GM12878 (cell line): ENCODE results near the gene MAST2. TPM values are rescaled to one million over a fixed set of nuclear protein-coding genes. Genes with fewer than 3 reads are reported as not detected.

Experiments
- ATAC-seq: fragments of 200-7000 bp; cut with Tn5 transposase; 3 replicates; pipeline ENCODE4 v1.9.1; 2020; ENCODE audit warnings: mild to moderate bottlenecking, moderate library complexity
- BruUV-seq: library from RNA; stranded (reverse); fragments of 400-500 nt; replicated peaks from 2 replicates; lab custom pipeline; 2021; lab: Mats Ljungman, UMichigan
- CTCF ChIA-PET: fragments of 300-600 bp; sonication (Branson Sonifier 250); formaldehyde crosslinking; extraction: SDS; loops from one replicate; lab custom pipeline; 2021; ENCODE audit warnings: inconsistent platforms; lab: Yijun Ruan, JAX
- POLR2A ChIA-PET: fragments of 350-600 bp; formaldehyde crosslinking; extraction: SDS; loops from one replicate; lab custom pipeline; 2021; ENCODE audit warnings: inconsistent platforms; lab: Charles Lee
- RAD21 ChIA-PET: fragments of 300-600 bp; sonication (Branson Sonifier 250); formaldehyde crosslinking; loops from one replicate; lab custom pipeline; 2023; ENCODE audit warnings: antibody characterized with exemption; ENCODE audit not compliant: unreplicated experiment; lab: Charles Lee
- SMC1A ChIA-PET: fragments of 300-600 bp; sonication (Branson Sonifier 250); formaldehyde crosslinking; loops from one replicate; lab custom pipeline; 2023; ENCODE audit not compliant: unreplicated experiment, uncharacterized antibody; lab: Charles Lee
- DNase-seq: peaks from one replicate; pipeline ENCODE4 v3.0.0-alpha.2; 2011; ENCODE audit warnings: low read depth, low spot score
- FAIRE-seq: peaks from 3 replicates; lab custom pipeline; 2011; peaks lifted over from hg19 to GRCh38; lab: Jason Lieb, UNC
- H2AFZ ChIP-seq: 2 replicates; pipeline ENCODE4 v1.6.0; 2011; ENCODE audit warnings: low read depth, low read length, control low read depth; ENCODE audit not compliant: control insufficient read depth
- H3K27ac ChIP-seq: 2 replicates; pipeline ENCODE4 v1.5.1; 2011; ENCODE audit warnings: control low read depth; ENCODE audit not compliant: control insufficient read depth, insufficient read depth
- H3K27me3 ChIP-seq, 2 experiments: replicated peaks in 1 of 2; 2 replicates each; pipeline versions ENCODE4 v1.6.0 to v1.6.1; 2011; ENCODE audit warnings: low read length in 1 of 2; ENCODE audit not compliant: control insufficient read depth in 2 of 2, insufficient read depth in 2 of 2
- H3K36me3 ChIP-seq, 2 experiments: 2 replicates each; pipeline ENCODE4 v1.5.1; 2011; ENCODE audit warnings: low read length in 1 of 2; ENCODE audit not compliant: control insufficient read depth in 2 of 2, insufficient read depth in 2 of 2
- H3K4me1 ChIP-seq: 2 replicates; pipeline ENCODE4 v1.6.1; 2011; ENCODE audit warnings: mild to moderate bottlenecking, low read length, moderate library complexity, mixed read lengths; ENCODE audit not compliant: control insufficient read depth, insufficient read depth
- H3K4me2 ChIP-seq: 2 replicates; pipeline ENCODE4 v1.6.0; 2011; ENCODE audit warnings: control low read depth; ENCODE audit not compliant: control insufficient read depth, insufficient read depth
- H3K4me3 ChIP-seq: fragments of 200-600 bp; sonication (generic); 2 replicates; pipeline ENCODE4 v1.5.1; 2016
- H3K79me2 ChIP-seq: 2 replicates; pipeline ENCODE4 v1.6.0; 2011; ENCODE audit warnings: low read length; ENCODE audit not compliant: control insufficient read depth, insufficient read depth
- H3K9ac ChIP-seq: 2 replicates; pipeline ENCODE4 v1.8.0; 2011; ENCODE audit warnings: low read length, control low read depth, mixed read lengths; ENCODE audit not compliant: control insufficient read depth, insufficient read depth
- H3K9me3 ChIP-seq: replicated peaks from 3 replicates; pipeline ENCODE4 v1.5.1; 2011; ENCODE audit warnings: mild to moderate bottlenecking, low read length; ENCODE audit not compliant: control insufficient read depth, insufficient read depth
- H4K20me1 ChIP-seq: 2 replicates; pipeline ENCODE4 v1.6.0; 2011; ENCODE audit not compliant: control insufficient read depth, insufficient read depth
- IKZF2 ChIP-seq, 2 experiments: fragments of 450-650 bp; IDR thresholded peaks; 2 replicates each; pipeline ENCODE4 v1.6.1; 2017; ENCODE audit warnings: mild to moderate bottlenecking in 2 of 2, moderate library complexity in 2 of 2
- POU2F2 ChIP-seq: IDR thresholded peaks from 3 replicates; pipeline ENCODE4 v1.6.1; 2011; ENCODE audit warnings: low read depth, mild to moderate bottlenecking, low read length, borderline replicate concordance
- RFX5 ChIP-seq: IDR thresholded peaks from 2 replicates; pipeline ENCODE4 v1.6.1; 2011; ENCODE audit warnings: low read depth, low read length, improper control_type of control experiment
- RUNX3 ChIP-seq: IDR thresholded peaks from 2 replicates; pipeline ENCODE4 v1.6.1; 2012; ENCODE audit warnings: low read length, inconsistent platforms
- ZNF24 ChIP-seq: fragments of 450-650 bp; IDR thresholded peaks from 2 replicates; pipeline ENCODE4 v1.6.1; 2017; ENCODE audit warnings: antibody characterized with exemption, mild to moderate bottlenecking
- WGBS: methylation state at CpG from one replicate; pipeline ENCODE4 v1.1.6; 2016; ENCODE audit warnings: low lambda C conversion rate; ENCODE audit not compliant: insufficient replicate concordance, insufficient coverage; ENCODE audit errors: missing lambda C conversion rate; 5-methylcytosine and 5-hydroxymethylcytosine counted together
- in situ Hi-C: fragments of 300-500 bp; cut with MboI; formaldehyde crosslinking; loops from 9 replicates; pipeline ENCODE4 v1.14.3; 2018; ENCODE audit warnings: mixed read lengths
- intact Hi-C: fragments of 100-400 bp; cut with micrococcal nuclease; formaldehyde crosslinking; loops from one replicate; pipeline ENCODE4 v1.14.2; 2022; ENCODE audit not compliant: unreplicated experiment
- polyA plus RNA-seq, 11 experiments: library from polyadenylated mRNA; depleted of rRNA in 4 of 11; unstranded in 6 of 11; stranded (reverse) in 5 of 11; fragments of >200 nt; fragmentation: Nextera tagmentation in 4 of 11; fragmentation: Illumina TruSeq in 1 of 11; extraction: Ambion mirVana in 4 of 11; extraction: Trizol in 1 of 11; gene quantifications; 1 replicate in 1 of 11; 2 replicates in 10 of 11; pipeline versions ENCODE4 v1.2.1 to v1.2.3, GENCODE V29; 2011 to 2016; ENCODE audit warnings: inconsistent platforms in 2 of 11, missing spikeins in 2 of 11, low read depth in 1 of 11
- total RNA-seq, 4 experiments: library from RNA; depleted of rRNA in 3 of 4; stranded (reverse); fragments of >200 nt in 3 of 4; fragmentation: Illumina TruSeq in 1 of 4; extraction: Trizol in 1 of 4; gene quantifications; 2 replicates each; pipeline versions ENCODE4 v1.2.1 to v1.2.3, GENCODE V29; 2013 to 2021

The MAST2 gene
- total and polyA plus RNA-seq, 10 of the 15 experiments (the other 5 are each of a cell fraction or from before 2014, with no cell fraction given), result 1.0 to 28.7 (median 13.8) TPM

DNA sequence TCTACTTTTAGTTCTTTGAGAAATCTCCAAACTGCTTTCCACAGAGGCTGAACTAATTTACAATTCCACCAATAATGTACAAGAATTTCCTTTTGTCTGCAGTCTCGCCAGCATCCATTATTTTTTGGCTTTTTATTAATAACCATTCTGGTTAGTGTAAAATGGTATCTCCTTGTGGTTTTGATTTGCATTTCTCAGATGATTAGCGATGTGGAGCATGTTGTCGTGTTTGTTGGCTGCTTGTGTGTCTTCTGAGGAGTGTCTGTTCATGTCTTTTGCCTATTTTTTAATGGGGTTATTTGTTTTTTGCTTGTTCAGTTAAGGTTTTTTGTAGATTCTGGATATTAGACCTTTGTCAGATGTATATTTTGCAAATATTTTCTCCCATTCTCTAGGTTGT, 131.5 kb downstream of the MAST2 start:
- peak overlapping the region; percentile 3; the same call in 1 of the 2 replicates for H3K4me2 ChIP-seq
- no peak overlapping the region for H3K27ac ChIP-seq
- CTCF ChIA-PET, result no interaction called here
- in situ Hi-C loops, result no loop called here
- no TSS peak for BruUV-seq
- H3K79me2 ChIP-seq, result no peaks in the 10 kb centered on the region
- H3K4me3 ChIP-seq, result peak overlapping the region; percentile 31; the same call in 1 of the 2 replicates
- RAD21 ChIA-PET, result no interaction called here
- intact Hi-C loops, result no loop called here
- H3K9ac ChIP-seq, result no peak overlapping the region
- DNase-seq (no peak), ATAC-seq (peak; percentile 75), FAIRE-seq (peak; percentile 44)
- no peaks in the 10 kb centered on the region for H3K27me3 ChIP-seq
- SMC1A ChIA-PET, result no interaction called here
- no peaks in the 10 kb centered on the region for H4K20me1 ChIP-seq
- H3K36me3 ChIP-seq, result no peaks in the 10 kb centered on the region
- H2AFZ ChIP-seq, result 0 out of 2 replicates have a peak overlapping the region, but pooled peaks have one; percentile 2
- POLR2A ChIA-PET, result no interaction called here
- peak; percentile 84; the same call in 1 of the 3 replicates for TF ChIP-seq POU2F2
- TF ChIP-seq RUNX3, result peak; percentile 82
- TF ChIP-seq IKZF2 (IDR thresholded peaks at IDR 0.05), result 0 out of 4 replicates have a peak, but pooled peaks of 1 of the 2 experiments have one; percentile 12
- no peak for TF ChIP-seq RFX5
- WGBS, result 3% methylated on average over 3 of the region's 3 CpGs
- no peaks in the 10 kb centered on the region; the same call in 2 of the 3 replicates for H3K9me3 ChIP-seq
- H3K4me1 ChIP-seq, result peaks cover 6% of the 10 kb centered on the region

DNA sequence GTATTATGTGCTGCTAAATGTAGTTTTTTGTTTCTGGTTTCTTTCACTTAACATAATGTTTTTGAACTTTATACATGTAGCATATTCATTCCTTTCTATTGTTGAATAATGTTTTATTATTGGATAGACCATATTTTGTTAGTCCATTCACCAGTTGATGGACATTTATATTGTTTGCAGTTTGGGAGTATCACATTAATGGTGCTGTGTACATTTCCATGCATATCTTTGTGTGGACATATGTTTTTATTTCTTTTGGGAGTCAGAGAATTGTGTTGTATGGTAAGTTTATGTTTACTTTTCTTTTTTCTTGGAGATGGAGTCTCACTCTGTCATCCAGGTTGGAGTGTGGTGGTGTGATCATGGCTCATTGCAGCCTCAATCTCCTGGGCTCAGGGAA, 134.6 kb downstream of the MAST2 start:
- H3K4me2 ChIP-seq, result no peak overlapping the region
- H3K27me3 ChIP-seq, result no peaks in the 10 kb centered on the region
- no peaks in the 10 kb centered on the region for H3K36me3 ChIP-seq
- no peaks in the 10 kb centered on the region for H3K79me2 ChIP-seq
- H2AFZ ChIP-seq, result no peak overlapping the region
- TF ChIP-seq ZNF24, result no peak
- H3K4me3 ChIP-seq, result no peak overlapping the region
- in situ Hi-C loops, result no loop called here
- H3K27ac ChIP-seq, result no peak overlapping the region
- no peak for ATAC-seq
- no peaks in the 10 kb centered on the region for H4K20me1 ChIP-seq
- RAD21 ChIA-PET, result no interaction called here
- SMC1A ChIA-PET, result no interaction called here
- POLR2A ChIA-PET, result no interaction called here
- intact Hi-C loops, result no loop called here
- BruUV-seq, result no TSS peak
- H3K9ac ChIP-seq, result no peak overlapping the region
- DNase-seq, result no peak
- CTCF ChIA-PET, result no interaction called here
- H3K4me1 ChIP-seq, result peaks cover 6% of the 10 kb centered on the region
- H3K9me3 ChIP-seq, result no peaks in the 10 kb centered on the region; the same call in 2 of the 3 replicates
- FAIRE-seq, result no peak
